B cell (primary cell): ENCODE data around the gene SPPL3. TPM values are rescaled to one million over a fixed set of nuclear protein-coding genes. Genes with fewer than 3 reads are reported as not detected.

Experiments
- ATAC-seq: fragments of 200-7000 bp; cut with Tn5 transposase; one replicate; pipeline ENCODE4 v1.10.0; 2021; ENCODE audit warnings: low read depth, mild to moderate bottlenecking, moderate number of reproducible peaks, moderate library complexity
- CTCF ChIA-PET: fragments of 350-600 bp; sonication (Branson Sonifier 250); formaldehyde crosslinking; loops from one replicate; lab custom pipeline; 2021; ENCODE audit warnings: antibody characterized with exemption, inconsistent platforms; lab: Charles Lee
- POLR2A ChIA-PET: fragments of 350-600 bp; sonication (Branson Sonifier 250); formaldehyde crosslinking; loops from one replicate; lab custom pipeline; 2021; ENCODE audit warnings: antibody characterized with exemption; lab: Charles Lee
- DNase-seq: peaks from one replicate; pipeline ENCODE4 v3.0.0; 2013
- H2AFZ ChIP-seq: 2 replicates; pipeline ENCODE4 v1.6.1; 2012; ENCODE audit warnings: mild to moderate bottlenecking, low read depth, low read length; ENCODE audit not compliant: insufficient read depth, poor library complexity, severe bottlenecking
- H3K27ac ChIP-seq, 2 donors: 1 replicate in 1 of 2; 2 replicates in 1 of 2; pipeline ENCODE4 v1.5.1; 2012 to 2013; ENCODE audit warnings: low read length in 2 of 2, mild to moderate bottlenecking in 2 of 2, moderate library complexity in 1 of 2
- H3K27me3 ChIP-seq, 4 experiments: fragments of 200-600 bp in 1 of 4; sonication (generic) in 1 of 4; replicated peaks in 1 of 4; 1 replicate in 2 of 4; 2 replicates in 2 of 4; pipeline versions ENCODE4 v1.6.1 to v1.7.0; 2013 to 2016; ENCODE audit warnings: low read length in 3 of 4, mild to moderate bottlenecking in 2 of 4, mixed read lengths in 1 of 4, moderate library complexity in 1 of 4; ENCODE audit not compliant: insufficient read depth in 4 of 4, control insufficient read depth in 3 of 4; ENCODE audit errors: control extremely low read depth in 1 of 4
- H3K36me3 ChIP-seq, 2 experiments: replicated peaks in 1 of 2; 1 replicate in 1 of 2; 2 replicates in 1 of 2; pipeline versions ENCODE4 v1.6.1 to v1.7.1; 2013; ENCODE audit warnings: low read length in 1 of 2; ENCODE audit not compliant: insufficient read depth in 2 of 2, control insufficient read depth in 1 of 2; ENCODE audit errors: control extremely low read depth in 1 of 2, extremely low read depth in 1 of 2
- H3K4me1 ChIP-seq, 2 donors: fragments of 200-600 bp in 1 of 2; sonication (generic) in 1 of 2; 1 replicate in 1 of 2; 2 replicates in 1 of 2; pipeline versions ENCODE4 v1.5.1 to v1.6.1; 2013 to 2017; ENCODE audit warnings: low read length in 2 of 2; ENCODE audit not compliant: control insufficient read depth in 2 of 2, insufficient read depth in 2 of 2
- H3K4me2 ChIP-seq: replicated peaks from 2 replicates; pipeline ENCODE3; 2012; ENCODE audit warnings: mild to moderate bottlenecking, low read depth, low read length; ENCODE audit not compliant: poor library complexity, severe bottlenecking
- H3K4me3 ChIP-seq, 5 experiments: fragments of 200-600 bp in 1 of 5; sonication (generic) in 1 of 5; 1 replicate in 3 of 5; 2 replicates in 2 of 5; pipeline versions ENCODE4 v1.5.1 to v1.7.0; 2011 to 2016; ENCODE audit warnings: low read length in 4 of 5, mild to moderate bottlenecking in 4 of 5, low read depth in 2 of 5, control low read depth in 1 of 5, moderate library complexity in 1 of 5; ENCODE audit not compliant: insufficient read depth in 1 of 5; ENCODE audit errors: control extremely low read depth in 1 of 5, extremely low read depth in 1 of 5
- H3K79me2 ChIP-seq: fragments of 200-600 bp; sonication (generic); one replicate; pipeline ENCODE4 v1.6.0; 2016; ENCODE audit warnings: low read length; ENCODE audit not compliant: control insufficient read depth, insufficient read depth
- H3K9ac ChIP-seq: fragments of 200-600 bp; sonication (generic); 2 replicates; pipeline ENCODE4 v1.6.1; 2017; ENCODE audit warnings: mild to moderate bottlenecking, low read length, moderate library complexity
- H3K9me3 ChIP-seq, 3 donors: one replicate each; pipeline versions ENCODE4 v1.6.1 to v1.7.1; 2013; ENCODE audit warnings: low read length in 2 of 3; ENCODE audit not compliant: control insufficient read depth in 2 of 3, insufficient read depth in 1 of 3; ENCODE audit errors: control extremely low read depth in 1 of 3
- H4K20me1 ChIP-seq: 2 replicates; pipeline ENCODE4 v1.6.0; 2012; ENCODE audit warnings: mild to moderate bottlenecking, low read length; ENCODE audit not compliant: insufficient read depth, control insufficient read depth, poor library complexity, severe bottlenecking
- H3K27ac Mint-ChIP-seq: one replicate; pipeline ENCODE4 v1.8.0; 2021; ENCODE audit warnings: mixed read lengths
- H3K27me3 Mint-ChIP-seq: one replicate; pipeline ENCODE4 v1.8.0; 2021; ENCODE audit warnings: mixed read lengths
- H3K4me1 Mint-ChIP-seq: one replicate; pipeline ENCODE4 v1.8.0; 2021; ENCODE audit warnings: mixed read lengths
- H3K4me3 Mint-ChIP-seq: one replicate; pipeline ENCODE4 v1.8.0; 2021; ENCODE audit warnings: mixed read lengths
- H3K9me3 Mint-ChIP-seq: one replicate; pipeline ENCODE4 v1.8.0; 2022; ENCODE audit warnings: mixed read lengths; ENCODE audit not compliant: insufficient read depth
- CTCF ChIP-seq: fragments of 200-600 bp; IDR thresholded peaks from one replicate; pipeline ENCODE4 v1.8.0; 2022; ENCODE audit warnings: antibody characterized with exemption, mild to moderate bottlenecking
- EZH2 ChIP-seq: IDR thresholded peaks from 2 replicates; pipeline ENCODE4 v1.6.1; 2012; ENCODE audit warnings: borderline replicate concordance, low read depth, mild to moderate bottlenecking, moderate library complexity, low read length; ENCODE audit not compliant: insufficient read depth, poor library complexity, severe bottlenecking
- WGBS: methylation state at CpG from one replicate; pipeline ENCODE4 v1.1.5; 2013; ENCODE audit warnings: missing lambda C conversion rate; ENCODE audit not compliant: insufficient coverage; 5-methylcytosine and 5-hydroxymethylcytosine counted together
- intact Hi-C: fragments of 100-400 bp; cut with micrococcal nuclease; formaldehyde crosslinking; loops from one replicate; pipeline ENCODE4 v1.10.0; 2022
- polyA plus RNA-seq: library from polyadenylated mRNA; depleted of rRNA; stranded (reverse); fragments of >200 nt; gene quantifications from 2 replicates; pipeline ENCODE4 v1.2.3, GENCODE V29; 2012
- total RNA-seq, 2 donors: library from RNA; stranded (reverse); fragments of 120-200 nt in 1 of 2; gene quantifications; 1 replicate in 1 of 2; 2 replicates in 1 of 2; pipeline versions ENCODE4 v1.2.3 to v1.2.4, GENCODE V29; 2013 to 2022

The SPPL3 gene
- total and polyA plus RNA-seq, 2 donors (not counting 1 experiment from before 2014, with no cell fraction given): 12.3 to 43.6 TPM

- peaks cover 0 to 24% of the 10 kb centered on the region in 2 experiments for H3K36me3 ChIP-seq
- Mint-ChIP-seq H3K27me3 (no peaks in the 10 kb centered on the region), H3K4me3 (no peak overlapping the region), H3K4me1 (no peaks in the 10 kb centered on the region), H3K27ac (no peak overlapping the region), H3K9me3 (peaks cover 4% of the 10 kb centered on the region)
- no peak for TF ChIP-seq EZH2
- no peak for TF ChIP-seq CTCF
- H4K20me1 ChIP-seq: no peaks in the 10 kb centered on the region
- POLR2A ChIA-PET: no interaction called here
- no peak overlapping the region for H3K27ac ChIP-seq
- H3K4me3 ChIP-seq: no peak overlapping the region
- H3K4me1 ChIP-seq: no peaks in the 10 kb centered on the region
- H3K79me2 ChIP-seq: no peaks in the 10 kb centered on the region
- no peak for DNase-seq
- H3K9me3 ChIP-seq: peaks cover 0 to 10% (median 4%) of the 10 kb centered on the region in 3 donors
- CTCF ChIA-PET: interaction anchor here (1.1 kb wide), 1 partner anchor 26 kb away, joined by 3 read pairs; no protein-coding TSS in a partner anchor
- intact Hi-C loops: no loop called here
- H3K9ac ChIP-seq: no peak overlapping the region
- ATAC-seq: no peak
- no peak overlapping the region for H3K4me2 ChIP-seq
- H3K27me3 ChIP-seq: no peaks in the 10 kb centered on the region
- WGBS: 88% methylated on average over 23 of the region's 27 CpGs
- no peak overlapping the region for H2AFZ ChIP-seq
These were observed 144.4 kb downstream of the SPPL3 start for GRCh38 chr12:120759591-120760348.
